DMS53 treated with DMSO at 0.1 percent for 48 hours (cell line): ENCODE measurements around the gene AIFM3.
"Not testable (repeated sequence)": the region's sequence is repeated elsewhere in the genome, so short reads cannot be mapped to it uniquely, and the experiment has no call there.

Experiments
- DNase-seq: peaks from one replicate; lab custom pipeline; 2025; ENCODE audit not compliant: unreplicated experiment; lab: John Stamatoyannopoulos, UW

The AIFM3 gene

DNA sequence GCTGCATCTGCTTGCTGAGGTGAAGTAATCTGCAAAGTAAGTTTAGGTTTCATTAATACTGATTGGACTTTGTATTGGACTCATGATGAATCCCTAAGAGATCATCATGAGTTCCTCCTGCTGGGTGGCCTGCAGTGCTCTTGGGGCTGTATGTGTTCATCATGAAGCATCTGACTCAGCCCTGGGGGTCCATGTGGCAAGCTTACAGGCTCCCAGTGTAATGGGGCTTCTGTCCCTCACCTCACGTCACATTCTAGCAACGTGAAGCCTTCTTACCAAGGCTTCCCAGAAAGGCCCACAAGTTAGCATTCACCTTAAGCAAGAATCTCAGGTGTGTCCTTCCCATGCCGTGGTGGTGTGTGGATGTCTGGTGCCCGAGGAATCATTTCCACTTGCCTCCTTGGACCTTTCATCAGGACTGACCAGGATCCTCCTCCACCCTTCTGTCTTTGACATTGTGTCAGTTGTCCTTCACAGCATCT is 26.1 kb upstream of the AIFM3 start:
- DNase-seq: no peak

DNA sequence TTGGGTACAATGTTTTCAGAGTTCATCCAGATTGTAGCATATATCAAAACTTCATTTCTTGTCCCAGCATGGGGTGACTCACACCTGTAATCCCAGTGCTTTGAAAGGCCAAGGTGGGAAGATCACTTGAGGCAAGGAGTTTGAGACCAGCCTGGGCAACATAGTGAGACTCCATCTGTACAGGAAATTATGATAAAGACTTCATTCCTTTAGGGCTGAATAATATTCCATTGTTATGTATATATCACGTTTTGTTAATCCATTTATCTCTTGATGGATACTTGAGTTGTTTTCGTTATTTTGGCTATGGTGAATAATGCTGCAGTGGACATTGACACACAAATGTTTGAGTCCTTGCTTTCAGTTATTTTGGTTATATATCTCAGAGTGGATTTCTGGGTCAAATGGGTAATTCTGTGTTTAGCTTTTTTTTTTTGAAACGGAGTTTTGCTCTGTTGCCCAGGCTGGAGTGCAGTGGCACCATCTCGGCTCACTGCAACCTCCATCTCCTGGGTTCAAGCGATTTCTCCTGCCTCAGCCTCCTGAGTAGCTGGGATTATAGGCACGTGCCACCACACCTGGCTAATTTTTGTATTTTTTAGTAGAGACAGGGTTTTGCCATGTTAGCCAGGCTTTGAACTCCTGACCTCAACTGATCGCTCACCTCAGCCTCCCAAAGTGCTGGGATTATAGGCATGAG is 24.7 kb upstream of the AIFM3 start:
- not testable (repeated sequence) for DNase-seq

DNA sequence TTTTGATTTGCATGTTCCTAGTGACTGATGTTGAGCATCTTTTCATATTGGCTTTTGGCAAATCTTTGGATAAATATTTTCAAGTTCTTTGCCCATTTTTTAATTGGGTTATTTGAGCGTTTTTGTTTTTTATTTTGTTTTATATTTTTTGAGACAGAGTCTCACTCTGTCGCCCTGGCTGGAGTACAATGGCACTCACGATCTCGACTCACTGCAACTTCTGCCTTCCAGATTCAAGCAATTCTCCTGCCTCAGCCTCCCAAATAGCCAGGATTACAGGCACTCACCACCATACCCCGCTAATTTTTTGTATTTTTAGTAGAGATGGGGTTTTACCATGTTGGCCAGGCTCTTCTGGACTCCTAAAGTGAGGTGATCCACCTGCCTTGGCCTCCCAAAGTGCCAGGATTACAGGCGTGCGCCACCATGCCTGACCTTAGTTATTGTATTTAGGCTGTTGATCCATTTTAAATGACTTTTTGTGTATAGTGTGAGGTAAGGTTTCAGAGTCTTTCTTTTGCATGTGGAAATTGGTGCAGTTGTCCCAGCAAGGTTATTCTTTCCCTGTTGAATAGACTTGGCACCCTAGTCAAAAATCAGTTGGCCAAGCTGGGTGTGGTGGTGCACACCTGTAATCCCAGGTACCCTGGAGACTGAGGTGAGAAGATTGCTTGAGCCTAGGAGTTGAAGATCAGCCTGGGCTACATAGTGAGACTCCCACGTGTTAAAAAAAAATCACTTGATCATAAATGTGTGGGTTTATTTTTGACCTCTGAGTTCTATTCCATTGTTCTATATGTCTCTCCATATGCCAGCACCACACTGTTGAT is 23.7 kb upstream of the AIFM3 start:
- no peak for DNase-seq

DNA sequence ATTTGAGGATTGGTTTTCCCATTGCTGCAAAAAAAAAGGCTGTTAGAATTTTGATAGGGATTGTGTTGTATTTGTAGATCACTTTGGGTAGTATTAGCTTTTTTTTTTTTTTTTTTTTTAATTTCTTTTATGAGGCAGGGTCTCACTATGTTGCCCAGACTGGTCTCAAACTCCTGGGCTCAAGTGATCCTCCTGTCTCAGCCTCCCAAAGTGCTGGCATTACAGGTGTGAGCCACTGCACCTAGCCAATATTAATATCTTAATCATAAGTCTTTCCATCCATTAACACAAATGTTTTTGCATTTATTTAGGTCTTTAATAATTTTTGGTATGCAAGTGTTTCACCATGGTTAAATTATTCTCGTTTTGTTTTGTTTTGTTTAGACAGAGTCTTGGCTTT is 23.0 kb upstream of the AIFM3 start:
- DNase-seq: no peak

DNA sequence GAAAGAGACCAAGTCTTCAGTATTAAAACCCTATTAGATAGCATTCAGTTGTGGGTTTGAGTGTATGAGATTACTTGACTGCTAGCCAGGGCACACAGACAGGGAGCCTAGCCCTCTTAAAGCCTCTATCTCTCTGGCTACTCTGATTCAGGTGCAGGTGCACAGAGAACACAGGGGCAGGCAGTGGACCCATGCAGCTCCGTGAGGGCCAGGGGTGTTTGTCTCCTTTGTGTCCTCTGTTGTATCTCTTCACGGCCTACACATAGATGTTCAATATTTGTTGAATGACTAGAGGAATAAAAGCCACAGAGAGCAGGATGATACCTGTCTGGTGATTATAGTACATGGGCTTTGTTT is 21.5 kb upstream of the AIFM3 start:
- DNase-seq: no peak

DNA sequence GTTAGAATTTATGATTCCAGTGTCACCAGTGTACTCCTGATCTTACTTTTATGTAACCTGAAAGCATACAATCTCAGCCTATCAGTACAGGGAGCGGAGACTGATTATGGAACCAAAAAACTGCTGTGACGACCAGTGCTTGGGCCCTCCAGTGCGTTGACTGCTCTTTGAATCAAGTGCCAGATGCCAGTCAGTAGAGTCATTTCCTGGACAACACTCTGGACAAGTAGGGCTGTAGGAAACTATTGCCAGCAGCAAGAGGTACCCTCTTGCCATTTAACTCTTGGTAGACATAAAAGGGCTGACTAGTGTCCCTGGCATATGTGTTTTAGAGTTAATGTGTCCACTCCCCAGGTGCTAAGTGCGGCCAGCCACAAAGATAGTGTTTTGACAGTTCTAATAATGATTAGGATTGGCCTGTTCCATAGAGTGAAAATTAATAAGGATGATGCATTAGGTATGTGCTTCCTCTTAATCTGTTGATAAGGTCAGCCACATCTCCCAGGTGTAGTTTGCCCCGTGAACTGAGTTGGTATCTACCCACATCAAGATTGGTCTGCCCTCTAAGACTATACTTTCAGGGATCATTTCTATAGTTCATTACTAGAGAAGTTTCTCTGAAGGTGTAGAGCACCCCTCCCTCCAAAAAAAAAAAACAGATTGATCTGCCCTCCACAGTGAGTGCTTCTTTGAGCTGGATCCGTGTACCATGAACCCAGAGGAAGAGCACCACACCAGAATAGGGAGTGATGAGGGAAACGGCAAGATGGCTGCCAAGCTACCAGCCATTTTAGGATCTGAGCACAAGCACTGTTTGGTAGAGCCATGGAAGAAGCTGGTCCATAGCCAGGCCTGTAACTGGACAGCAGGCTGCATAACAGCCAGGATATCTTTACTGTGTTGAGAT is 20.7 kb upstream of the AIFM3 start:
- no peak for DNase-seq

DNA sequence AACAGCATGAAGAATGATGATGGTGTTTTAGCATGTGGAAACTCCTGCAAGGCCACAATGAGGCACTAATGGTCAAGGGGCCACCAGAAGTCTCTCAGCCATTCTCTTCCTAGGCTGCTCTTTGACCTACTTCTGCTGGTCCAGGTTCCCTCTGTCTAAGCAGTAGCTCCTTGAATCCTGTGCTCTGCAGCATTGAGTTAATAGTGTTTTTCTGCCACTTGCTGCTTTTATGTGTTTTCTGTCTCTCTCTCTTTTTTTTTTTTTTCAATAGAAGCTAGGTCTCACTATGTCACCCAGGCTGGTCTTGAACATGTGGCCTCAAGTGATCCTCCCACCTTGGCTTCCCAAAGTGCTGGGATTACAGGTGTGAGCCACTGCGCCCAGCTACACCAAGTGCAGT is 20.1 kb upstream of the AIFM3 start:
- no peak for DNase-seq

DNA sequence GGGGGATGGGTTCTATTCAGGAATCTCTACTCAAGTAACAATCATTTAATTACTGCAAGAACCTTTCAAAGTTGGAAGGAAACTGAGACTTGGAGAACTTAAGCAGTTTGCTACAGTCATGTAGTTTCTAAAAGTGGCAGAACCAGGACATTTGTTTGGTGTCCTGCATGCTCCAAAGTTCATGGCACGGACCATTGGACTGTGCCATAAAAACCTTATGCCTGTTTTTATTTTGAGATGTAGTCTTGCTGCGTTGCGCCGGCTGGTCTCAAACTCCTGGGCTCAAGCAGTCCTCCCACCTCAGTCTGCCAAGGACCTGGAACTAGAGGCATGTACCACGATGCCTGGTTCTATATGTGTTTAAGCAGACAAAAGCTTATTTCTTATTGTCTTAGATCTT is 18.6 kb upstream of the AIFM3 start:
- DNase-seq: no peak

DNA sequence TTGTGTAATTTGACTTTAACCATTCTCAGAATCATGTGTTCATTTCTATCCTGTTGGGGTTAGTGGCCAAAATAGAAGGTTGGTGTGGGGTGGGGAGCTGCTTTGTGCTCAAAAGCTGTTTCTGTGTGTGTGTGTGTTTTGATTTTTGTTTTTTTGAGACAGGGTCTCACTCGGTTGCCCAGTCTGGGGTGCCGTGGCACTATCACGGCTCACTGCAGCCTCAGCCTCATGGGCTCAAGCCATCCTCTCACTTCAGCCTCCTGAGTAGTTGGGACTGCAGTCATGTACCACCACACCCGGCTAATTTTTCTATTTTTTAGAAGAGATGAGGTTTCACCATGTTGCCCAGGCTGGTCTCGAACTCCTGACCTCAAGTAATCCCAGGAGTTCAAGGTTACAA is 18.1 kb upstream of the AIFM3 start:
- no peak for DNase-seq

DNA sequence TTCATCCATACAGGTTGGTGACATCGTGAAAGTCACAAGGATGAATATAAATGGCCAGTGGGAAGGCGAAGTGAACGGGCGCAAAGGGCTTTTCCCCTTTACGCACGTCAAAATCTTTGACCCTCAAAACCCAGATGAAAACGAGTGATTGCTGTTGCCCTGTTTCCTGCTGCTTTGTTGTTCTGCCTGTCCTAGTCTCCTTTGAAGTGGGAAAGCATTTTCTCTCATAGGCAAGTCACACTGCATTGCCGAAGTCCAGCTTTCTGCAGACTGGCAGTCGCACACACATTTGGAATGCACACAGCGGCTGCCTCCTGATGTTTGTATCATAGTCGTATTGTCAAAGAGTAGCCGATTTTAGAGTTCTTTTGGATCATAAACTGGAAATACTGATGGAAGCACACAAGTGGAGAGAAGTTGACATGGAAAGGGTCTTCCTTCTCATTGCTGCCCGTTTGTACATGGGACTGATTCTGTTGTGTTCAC is 17.3 kb upstream of the AIFM3 start:
- no peak for DNase-seq

DNA sequence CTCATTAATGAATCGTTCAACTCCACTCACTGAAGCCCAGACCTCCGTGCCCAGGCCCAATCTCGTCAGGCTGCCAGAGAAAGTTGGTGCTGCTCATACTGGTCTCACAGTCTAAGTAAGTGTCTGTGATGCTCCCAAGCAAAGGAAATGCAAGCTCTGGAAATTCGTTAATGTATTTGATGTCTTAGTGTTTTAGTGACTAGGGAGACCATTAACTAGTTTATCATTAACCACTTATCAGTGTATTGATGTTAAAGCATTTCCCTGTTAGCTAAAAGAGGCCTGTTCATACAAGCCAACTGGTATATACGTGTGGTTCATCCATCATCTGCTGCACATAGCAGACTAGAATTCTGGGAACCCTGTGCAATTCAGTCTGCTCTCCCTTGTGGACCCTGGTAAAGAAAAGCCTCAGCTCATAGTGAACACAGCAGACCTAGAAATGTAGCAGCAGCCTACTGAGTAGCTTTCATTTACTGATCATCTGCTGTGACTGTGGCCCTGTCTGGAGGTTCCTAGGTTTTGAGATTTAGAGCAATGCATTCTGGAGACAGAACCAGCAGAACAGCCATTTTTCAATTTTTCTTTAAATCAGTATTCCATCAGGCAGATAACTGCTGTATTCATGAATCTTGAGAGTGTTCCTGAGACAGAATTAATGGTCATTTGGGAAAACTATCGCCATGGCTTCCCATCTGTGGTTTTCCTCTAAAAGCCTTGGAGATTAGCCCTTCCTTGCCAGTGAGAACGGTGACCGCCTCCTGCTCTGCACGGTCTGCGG is 15.7 kb upstream of the AIFM3 start:
- DNase-seq: no peak

DNA sequence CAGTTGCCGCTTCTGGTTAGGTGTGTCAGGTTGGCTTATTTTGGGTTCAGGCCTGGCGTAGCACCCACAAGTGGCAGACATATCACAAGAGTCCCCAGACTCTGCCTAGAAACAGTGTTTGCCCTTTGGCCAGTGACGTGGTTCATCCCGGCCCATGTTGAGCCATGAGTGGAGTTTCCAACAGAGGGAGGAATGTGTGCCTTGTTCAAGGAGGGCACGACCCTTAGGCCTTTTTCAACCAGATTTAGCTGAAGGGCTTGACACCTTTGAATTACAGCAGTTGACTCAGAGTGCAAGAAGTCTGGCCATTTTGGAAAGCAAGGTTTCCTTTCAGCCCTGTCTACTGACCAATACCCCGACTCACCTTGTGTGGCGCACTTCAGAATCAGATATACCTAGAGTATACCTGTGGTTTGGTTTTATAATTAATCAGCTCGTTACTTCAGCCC is 15.1 kb upstream of the AIFM3 start:
- DNase-seq: no peak

DNA sequence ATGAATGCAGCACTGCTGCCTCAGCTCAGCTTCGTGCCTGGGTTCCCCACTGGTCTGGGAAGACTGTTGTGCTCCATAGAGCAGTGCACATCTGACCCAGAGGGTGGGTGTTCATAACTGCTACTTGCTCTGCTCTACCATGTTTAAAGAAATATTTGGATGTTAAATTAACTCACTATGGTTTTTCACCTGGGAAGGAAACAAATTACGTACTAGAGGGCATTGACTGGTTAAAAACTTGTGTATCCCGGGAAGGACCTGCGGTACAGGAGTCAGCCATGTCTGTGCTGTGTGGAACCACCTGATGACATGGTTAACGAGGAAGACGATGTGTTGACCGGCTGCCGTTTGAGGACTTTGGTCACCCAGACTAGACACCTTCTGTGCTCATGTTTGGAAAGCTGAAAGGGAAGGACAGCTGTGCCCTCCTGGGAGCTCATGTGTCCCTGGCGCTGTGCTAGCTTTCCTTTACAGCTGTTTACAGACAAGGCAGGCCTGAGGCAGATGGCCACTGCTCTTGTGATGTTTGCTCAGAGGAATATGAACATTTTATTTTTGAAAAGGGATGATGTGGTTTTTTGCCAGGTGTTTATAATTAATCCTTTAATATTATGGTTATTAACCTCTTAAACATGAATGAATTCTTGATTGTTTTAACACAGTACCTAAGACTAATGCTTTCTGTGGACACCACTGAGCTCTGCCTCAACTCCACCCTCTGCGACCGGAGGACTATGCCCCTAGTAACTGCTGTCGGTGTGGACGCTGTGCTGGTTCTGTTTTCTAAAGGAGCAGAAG is 14.3 kb upstream of the AIFM3 start:
- peak; percentile 72 for DNase-seq

DNA sequence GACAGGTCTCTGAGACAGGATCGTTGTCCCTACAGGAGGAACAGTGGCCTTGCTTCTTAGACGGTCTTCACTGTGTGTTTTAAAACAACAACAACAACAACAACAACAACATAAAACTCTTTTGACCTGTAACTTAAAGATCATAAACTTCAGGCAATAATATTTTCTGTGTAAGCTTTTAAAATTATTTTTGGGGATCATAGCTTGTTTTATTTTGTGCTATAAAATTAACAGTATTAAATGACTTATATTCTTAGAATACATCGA is 13.8 kb upstream of the AIFM3 start:
- DNase-seq: no peak

DNA sequence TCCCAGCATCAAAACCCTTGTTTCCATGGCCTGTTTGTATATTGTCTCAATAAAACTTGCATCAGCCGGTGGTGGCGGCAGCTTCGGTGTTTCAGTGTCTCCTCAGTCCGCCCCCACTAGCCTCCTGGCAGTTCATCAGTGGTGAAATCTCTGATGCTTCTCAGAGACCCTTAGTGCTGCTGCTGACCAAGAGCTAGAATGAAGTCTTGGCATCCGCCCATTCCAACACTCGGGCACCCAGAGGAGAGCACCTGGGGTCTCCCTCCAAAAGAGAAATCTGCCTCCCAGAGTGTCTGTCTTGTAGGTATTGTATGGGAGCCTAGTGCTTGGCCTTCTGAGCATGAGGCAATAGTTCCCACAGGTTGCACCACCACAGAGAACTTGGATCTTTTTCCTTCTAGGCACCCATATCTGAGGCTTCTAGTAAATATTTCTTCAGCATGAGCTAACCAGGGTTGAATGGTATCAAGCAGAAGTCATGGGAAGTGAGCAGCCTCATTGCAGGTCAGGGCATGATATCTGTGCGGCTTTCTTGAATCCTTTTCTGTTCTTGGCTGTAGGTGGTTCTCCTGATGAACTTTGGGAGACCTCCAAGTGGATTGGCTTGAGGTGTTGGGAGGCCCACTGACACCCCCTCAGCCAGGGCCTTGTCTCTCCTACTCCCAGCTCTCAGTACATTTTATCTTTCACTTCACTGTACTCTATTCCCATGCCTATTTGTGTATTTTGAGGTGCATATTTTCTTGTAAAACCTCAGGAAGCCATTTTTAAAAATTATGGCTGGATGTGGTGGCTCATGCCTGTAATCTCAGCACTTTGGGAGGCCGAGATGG is 13.2 kb upstream of the AIFM3 start:
- no peak for DNase-seq

DNA sequence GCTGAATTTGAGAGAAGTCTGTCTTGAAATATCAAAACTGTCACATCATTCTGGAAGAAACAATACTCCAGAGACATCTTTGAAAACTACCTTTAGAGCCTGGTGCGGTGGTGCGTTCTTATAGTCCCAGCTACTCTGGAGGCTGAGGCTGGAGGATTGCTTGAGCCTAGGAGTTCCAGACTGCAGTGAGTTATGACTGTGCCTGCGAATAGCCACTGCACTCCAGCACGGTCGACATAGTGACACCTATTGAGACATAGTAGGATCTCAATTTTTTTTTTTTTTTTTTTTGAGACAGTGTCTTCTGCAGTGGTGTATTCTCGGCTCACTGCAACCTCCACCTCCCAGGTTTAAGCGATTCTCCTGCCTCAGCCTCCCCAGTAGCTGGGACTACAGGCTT is 11.5 kb upstream of the AIFM3 start:
- DNase-seq: no peak

DNA sequence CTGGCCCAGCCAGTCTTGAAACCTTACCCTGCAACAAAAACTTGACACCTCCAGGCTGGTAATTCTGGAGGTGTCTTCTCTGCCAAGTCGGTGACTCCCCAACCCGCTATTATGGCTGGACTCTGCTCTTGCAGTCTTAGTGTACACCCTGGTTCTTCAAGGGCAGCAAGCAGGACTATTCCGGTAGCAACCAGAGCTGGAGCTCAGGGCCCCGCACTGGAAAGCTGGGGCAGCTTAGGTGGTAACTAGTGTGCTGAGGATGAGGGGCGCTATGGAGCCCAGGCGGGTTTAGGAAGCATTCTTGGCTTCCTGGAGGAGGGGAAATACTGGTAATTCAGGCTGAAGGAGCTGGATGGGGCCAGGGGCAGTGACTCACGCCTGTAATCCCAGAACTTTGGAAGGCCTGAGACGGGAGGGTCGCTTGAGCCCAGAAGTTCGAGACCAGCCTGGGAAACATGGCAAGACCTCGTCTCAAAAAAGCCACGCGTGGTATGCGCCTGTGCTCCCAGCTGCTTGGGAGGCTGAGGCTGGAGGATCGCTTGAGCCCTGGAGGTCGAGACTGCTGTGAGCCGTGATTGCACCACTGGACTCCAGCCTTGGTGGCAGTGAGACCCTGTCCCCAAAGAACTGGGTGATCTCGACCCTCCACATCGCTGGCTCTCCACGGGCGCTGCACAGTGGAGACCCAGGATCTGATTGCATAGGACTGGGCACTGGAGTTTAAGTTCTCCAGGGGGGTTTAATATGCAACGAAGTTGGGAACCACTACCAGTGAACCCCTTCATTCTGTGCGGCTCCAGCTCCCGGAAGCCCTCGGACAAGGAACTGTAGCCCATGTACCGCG is 10.6 kb upstream of the AIFM3 start:
- DNase-seq: no peak

DNA sequence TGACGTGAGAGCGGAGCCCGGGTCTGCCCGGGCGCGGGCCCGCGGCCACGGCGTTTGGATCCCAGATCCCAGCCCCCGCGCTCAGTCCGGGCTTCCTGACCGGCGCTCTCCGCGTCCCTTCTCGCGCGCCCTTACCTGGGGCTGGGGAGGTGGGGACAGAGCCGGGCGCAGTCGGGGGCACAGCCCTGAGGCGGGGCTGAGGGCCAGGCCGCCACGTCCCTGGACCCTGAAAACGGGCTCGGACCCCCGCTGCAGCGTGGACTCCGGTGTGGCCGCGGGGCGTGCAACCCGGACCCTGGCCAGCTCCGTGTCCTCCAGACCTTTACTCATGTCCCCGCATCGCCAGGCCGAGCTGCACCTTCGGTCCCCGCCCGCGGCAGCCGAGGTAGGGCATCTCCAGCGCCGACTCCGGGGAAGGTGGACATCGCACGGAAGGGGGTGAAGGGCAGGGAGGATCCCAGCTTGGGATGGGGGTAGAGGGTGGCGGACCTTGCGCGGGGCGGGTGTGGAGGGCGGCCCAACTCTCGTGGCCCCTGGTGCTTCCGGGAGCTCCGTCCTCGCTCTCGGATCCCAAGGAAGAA is 9.9 kb upstream of the AIFM3 start:
- DNase-seq: no peak
